WI38 (cell line): ENCODE measurements around the gene DCUN1D5.

ENCODE experiments used
- H3K4me3 ChIP-seq: 2 replicates; pipeline ENCODE4 v1.5.1; 2011; ENCODE audit warnings: low read depth, mild to moderate bottlenecking, control low read depth, low read length
- TF ChIP-seq, protein P1 (sequence below): IDR thresholded peaks from 2 replicates; pipeline ENCODE4 v1.5.1; 2012; ENCODE audit warnings: low read depth, mild to moderate bottlenecking, control low read depth, low read length

Gene DCUN1D5

GRCh38 chr11:103024086-103024485 is 67.9 kb downstream of the DCUN1D5 start:
- TF ChIP-seq, protein P1, sequence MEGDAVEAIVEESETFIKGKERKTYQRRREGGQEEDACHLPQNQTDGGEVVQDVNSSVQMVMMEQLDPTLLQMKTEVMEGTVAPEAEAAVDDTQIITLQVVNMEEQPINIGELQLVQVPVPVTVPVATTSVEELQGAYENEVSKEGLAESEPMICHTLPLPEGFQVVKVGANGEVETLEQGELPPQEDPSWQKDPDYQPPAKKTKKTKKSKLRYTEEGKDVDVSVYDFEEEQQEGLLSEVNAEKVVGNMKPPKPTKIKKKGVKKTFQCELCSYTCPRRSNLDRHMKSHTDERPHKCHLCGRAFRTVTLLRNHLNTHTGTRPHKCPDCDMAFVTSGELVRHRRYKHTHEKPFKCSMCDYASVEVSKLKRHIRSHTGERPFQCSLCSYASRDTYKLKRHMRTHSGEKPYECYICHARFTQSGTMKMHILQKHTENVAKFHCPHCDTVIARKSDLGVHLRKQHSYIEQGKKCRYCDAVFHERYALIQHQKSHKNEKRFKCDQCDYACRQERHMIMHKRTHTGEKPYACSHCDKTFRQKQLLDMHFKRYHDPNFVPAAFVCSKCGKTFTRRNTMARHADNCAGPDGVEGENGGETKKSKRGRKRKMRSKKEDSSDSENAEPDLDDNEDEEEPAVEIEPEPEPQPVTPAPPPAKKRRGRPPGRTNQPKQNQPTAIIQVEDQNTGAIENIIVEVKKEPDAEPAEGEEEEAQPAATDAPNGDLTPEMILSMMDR, result no peak
- H3K4me3 ChIP-seq, result no peak overlapping the region

DNA sequence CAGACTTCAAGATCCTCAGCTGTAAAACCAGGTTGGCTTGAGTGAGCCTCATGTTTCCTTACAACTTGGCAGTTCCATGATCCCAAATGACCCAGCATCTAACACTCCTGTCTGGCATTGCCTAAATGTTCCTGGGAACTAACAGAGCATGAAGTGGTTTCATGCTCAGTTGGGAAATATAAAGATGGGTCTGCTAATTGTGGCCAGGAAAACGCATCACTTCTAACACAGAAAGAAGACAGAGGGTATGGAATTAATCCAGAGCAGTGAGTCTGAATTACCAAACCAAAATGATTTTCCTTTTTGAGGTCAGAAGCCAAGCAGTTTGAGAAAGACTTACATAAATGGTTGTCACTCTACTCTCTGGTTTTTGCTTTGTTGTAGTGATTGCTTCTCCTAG is 75.9 kb downstream of the DCUN1D5 start:
- no peak overlapping the region for H3K4me3 ChIP-seq
- TF ChIP-seq, protein P1, result no peak

DNA sequence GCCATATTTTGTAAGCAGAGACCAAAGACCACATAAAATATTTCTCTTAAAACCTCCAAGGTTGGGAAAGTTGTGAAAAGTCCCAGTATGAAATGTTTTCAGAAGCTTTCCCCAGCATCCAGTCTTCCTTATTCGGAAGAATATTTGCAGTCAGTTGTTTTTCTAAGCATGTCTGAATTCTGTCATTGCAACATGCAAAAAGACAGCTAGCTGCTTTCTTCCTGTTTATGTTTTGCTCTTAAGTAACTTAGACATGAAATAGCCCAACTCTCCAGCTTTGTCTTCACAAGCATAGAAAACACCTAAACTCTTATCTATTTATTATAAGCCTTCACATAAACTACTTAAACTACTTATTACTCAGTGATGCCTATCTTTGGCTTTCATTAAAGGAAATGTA is 78.5 kb downstream of the DCUN1D5 start:
- H3K4me3 ChIP-seq, result no peak overlapping the region

More for the DNA sequence above, 78.5 kb downstream of the DCUN1D5 start:
- TF ChIP-seq, protein P1, result no peak
